ENCODE measurements around the gene KCNJ11.

DNA sequence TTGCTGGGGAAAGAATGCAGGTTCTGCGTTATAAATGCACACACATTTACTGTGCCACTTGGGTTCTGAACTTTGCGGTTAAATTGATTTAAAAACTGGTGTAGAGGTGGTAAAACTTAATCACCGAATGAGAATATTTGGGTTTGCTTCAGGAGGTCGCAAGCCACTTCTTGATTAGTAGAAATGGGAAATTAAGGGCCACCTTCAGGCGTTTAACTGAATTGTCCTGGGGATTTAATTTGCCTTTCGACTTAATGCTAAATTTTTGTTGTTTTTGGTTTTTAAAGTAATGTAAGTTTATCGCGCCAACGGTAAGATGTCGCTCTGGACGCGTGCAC is 37.3 kb downstream of the KCNJ11 start:
- TF ChIP-seq, protein P1, sequence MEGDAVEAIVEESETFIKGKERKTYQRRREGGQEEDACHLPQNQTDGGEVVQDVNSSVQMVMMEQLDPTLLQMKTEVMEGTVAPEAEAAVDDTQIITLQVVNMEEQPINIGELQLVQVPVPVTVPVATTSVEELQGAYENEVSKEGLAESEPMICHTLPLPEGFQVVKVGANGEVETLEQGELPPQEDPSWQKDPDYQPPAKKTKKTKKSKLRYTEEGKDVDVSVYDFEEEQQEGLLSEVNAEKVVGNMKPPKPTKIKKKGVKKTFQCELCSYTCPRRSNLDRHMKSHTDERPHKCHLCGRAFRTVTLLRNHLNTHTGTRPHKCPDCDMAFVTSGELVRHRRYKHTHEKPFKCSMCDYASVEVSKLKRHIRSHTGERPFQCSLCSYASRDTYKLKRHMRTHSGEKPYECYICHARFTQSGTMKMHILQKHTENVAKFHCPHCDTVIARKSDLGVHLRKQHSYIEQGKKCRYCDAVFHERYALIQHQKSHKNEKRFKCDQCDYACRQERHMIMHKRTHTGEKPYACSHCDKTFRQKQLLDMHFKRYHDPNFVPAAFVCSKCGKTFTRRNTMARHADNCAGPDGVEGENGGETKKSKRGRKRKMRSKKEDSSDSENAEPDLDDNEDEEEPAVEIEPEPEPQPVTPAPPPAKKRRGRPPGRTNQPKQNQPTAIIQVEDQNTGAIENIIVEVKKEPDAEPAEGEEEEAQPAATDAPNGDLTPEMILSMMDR (IDR thresholded peaks at IDR 0.05): peak in 1 of 3 experiments; percentile 20
- no peak for TF ChIP-seq POLR2A (IDR thresholded peaks at IDR 0.05)

Data from testis (tissue), 2 donors.